Activated T-helper 2 cell treated with anti-CD3 and anti-CD28 coated beads, Interferon-gamma antibody, Interleukin-2, Interleukin-4, amounts not matched to agents 10 μg/mL and 5 μg/mL and 100 μg/mL, durations not matched to agents 14 hours and 24 hours and 36 hours (primary cell): ENCODE data around the gene PAPPA2. TPM values are rescaled to one million over a fixed set of nuclear protein-coding genes. Genes with fewer than 3 reads are reported as not detected.
"Not testable (repeated sequence)": the region's sequence is repeated elsewhere in the genome, so short reads cannot be mapped to it uniquely, and the experiment has no call there.

ENCODE experiments used
- DNase-seq: peaks from one replicate; pipeline ENCODE4 v3.0.0; 2021; ENCODE audit warnings: low spot score
- H3K27ac Mint-ChIP-seq: one replicate; pipeline ENCODE4 v1.8.0; 2021; ENCODE audit warnings: mixed read lengths
- H3K27me3 Mint-ChIP-seq: one replicate; pipeline ENCODE4 v1.8.0; 2021; ENCODE audit warnings: low read depth, mixed read lengths
- H3K36me3 Mint-ChIP-seq: one replicate; pipeline ENCODE4 v1.8.0; 2021; ENCODE audit warnings: low read depth, mixed read lengths
- H3K4me1 Mint-ChIP-seq: one replicate; pipeline ENCODE4 v1.8.0; 2021; ENCODE audit warnings: low read depth, mixed read lengths
- H3K4me3 Mint-ChIP-seq: one replicate; pipeline ENCODE4 v1.8.0; 2021; ENCODE audit warnings: low read depth, mild to moderate bottlenecking, moderate library complexity, mixed read lengths
- H3K9me3 Mint-ChIP-seq: one replicate; pipeline ENCODE4 v1.8.0; 2021; ENCODE audit warnings: mixed read lengths
- intact Hi-C: fragments of 100-400 bp; cut with micrococcal nuclease; formaldehyde crosslinking; loops from one replicate; pipeline ENCODE4 v1.15.1; 2023
- total RNA-seq: library from RNA; stranded (reverse); gene quantifications from 2 replicates; pipeline ENCODE4 v1.2.3, GENCODE V29; 2022

PAPPA2 gene
- total RNA-seq = 0.05 TPM in 1 of 2 replicates, not detected in the other

DNA sequence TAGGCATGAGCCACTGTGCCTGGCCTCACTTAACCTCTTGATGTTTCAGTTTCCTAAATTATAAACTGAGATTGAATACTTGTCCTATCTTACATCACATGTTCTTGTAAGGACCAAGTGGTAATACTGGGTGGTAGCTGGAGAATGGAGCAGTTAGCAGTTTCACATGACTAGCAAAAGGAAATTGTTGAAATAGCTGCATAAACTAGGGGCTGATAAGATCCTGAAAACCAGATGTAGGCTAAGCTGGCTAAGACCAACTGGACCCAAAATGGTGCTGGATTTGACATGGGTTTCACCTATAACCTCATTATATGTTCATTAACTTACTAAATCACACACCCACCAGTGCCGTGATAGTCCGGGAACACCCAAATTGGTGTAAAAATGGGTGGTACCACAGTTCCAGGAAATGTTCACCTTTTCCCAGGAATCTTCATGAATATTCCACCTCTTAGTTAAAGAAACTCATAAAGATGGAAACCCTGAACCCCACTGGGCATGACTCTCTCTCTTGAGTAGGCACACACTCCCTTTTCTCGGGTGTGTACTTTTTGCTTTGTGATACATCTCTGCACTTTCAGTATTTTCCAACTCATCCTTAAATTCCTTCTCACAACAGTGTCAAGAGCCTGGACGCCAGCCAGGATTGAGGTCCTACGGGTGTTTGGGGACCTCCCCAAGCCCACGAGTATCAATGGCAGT is at the start of gene PAPPA2:
TSS of gene PAPPA2 (plus strand) at position 502 of the 705 bp plus-strand sequence. CDS start 93,148 bp downstream, outside the sequence.
- H3K4me3 Mint-ChIP-seq = no peak within 1 kb of the TSS
- H3K36me3 Mint-ChIP-seq = no peaks in the 10 kb centered on the region
- no peaks in the 10 kb centered on the region for H3K4me1 Mint-ChIP-seq
- H3K9me3 Mint-ChIP-seq = no peaks in the 10 kb centered on the region
- H3K27me3 Mint-ChIP-seq = no peaks in the 10 kb centered on the region
- no peak within 1 kb of the TSS for H3K27ac Mint-ChIP-seq
- no peak for DNase-seq
- intact Hi-C loops = no loop called here

DNA sequence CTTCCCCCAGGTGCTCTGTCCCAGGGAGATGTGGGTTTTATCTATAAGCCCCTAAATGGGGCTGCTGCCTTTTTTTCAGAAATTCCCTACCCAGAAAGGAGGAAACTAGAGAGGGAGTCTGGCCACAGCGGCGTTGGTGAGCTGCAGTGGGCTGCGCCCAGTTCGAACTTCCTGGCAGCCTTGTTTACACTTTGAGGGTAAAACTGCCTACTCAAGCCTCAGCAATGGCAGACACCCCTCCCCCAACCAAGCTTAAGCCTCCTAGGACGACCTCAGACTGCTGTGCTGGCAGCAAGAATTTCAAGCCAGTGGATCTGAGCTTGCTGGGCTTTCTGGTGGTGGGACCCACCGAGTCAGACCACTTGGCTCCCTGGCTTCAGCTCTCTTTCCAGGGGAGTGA is 46.2 kb upstream of the PAPPA2 start:
- intact Hi-C loops = no loop called here
- DNase-seq = no peak
- no peaks in the 10 kb centered on the region for H3K9me3 Mint-ChIP-seq
- no peaks in the 10 kb centered on the region for H3K36me3 Mint-ChIP-seq
- H3K4me3 Mint-ChIP-seq = no peak overlapping the region
- H3K27me3 Mint-ChIP-seq = no peaks in the 10 kb centered on the region
- no peak overlapping the region for H3K27ac Mint-ChIP-seq
- no peaks in the 10 kb centered on the region for H3K4me1 Mint-ChIP-seq

GRCh38 chr1:176419608-176420007 is 43.4 kb upstream of the PAPPA2 start:
- H3K27ac Mint-ChIP-seq, intact Hi-C loops, H3K27me3 Mint-ChIP-seq, DNase-seq, H3K4me1 Mint-ChIP-seq, H3K4me3 Mint-ChIP-seq, H3K36me3 Mint-ChIP-seq: not testable (repeated sequence)
- H3K9me3 Mint-ChIP-seq = peaks cover 11% of the 10 kb centered on the region

GRCh38 chr1:176434234-176434633 is 28.7 kb upstream of the PAPPA2 start:
- DNase-seq = no peak
- H3K27me3 Mint-ChIP-seq = no peaks in the 10 kb centered on the region
- H3K4me3 Mint-ChIP-seq = no peak overlapping the region
- no peaks in the 10 kb centered on the region for H3K9me3 Mint-ChIP-seq
- no peak overlapping the region for H3K27ac Mint-ChIP-seq
- H3K4me1 Mint-ChIP-seq = no peaks in the 10 kb centered on the region
- no peaks in the 10 kb centered on the region for H3K36me3 Mint-ChIP-seq
- intact Hi-C loops = no loop called here

- no peak for DNase-seq
Measured at GRCh38 chr1:176436251-176436650, 26.7 kb upstream of the PAPPA2 start.

DNA sequence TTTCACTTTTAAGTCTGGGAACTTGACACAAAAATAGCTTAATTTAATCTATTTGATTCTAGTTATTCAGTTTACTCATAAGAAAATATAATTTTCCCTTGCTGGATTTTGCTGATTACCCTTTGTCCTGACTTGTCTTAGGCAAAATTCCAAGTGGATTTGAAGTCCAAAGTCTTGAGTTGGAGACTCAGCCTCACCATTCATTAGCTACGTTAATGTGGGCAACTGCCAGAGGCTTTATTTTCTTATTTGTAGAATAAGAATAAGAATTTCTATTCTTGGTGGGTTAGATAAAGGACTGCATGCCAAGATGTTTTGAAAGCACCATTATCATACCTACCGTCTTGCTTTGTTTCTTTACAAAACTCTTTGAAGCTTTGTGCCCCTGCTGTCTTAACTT is 22.8 kb upstream of the PAPPA2 start:
- DNase-seq = no peak
- no peak overlapping the region for H3K27ac Mint-ChIP-seq
- intact Hi-C loops = no loop called here
- H3K4me3 Mint-ChIP-seq = no peak overlapping the region
- no peaks in the 10 kb centered on the region for H3K27me3 Mint-ChIP-seq
- H3K9me3 Mint-ChIP-seq = no peaks in the 10 kb centered on the region
- no peaks in the 10 kb centered on the region for H3K36me3 Mint-ChIP-seq
- H3K4me1 Mint-ChIP-seq = no peaks in the 10 kb centered on the region

More at GRCh38 chr1:176436251-176436650, 26.7 kb upstream of the PAPPA2 start:
- Mint-ChIP-seq H3K27ac (no peak overlapping the region), H3K36me3 (no peaks in the 10 kb centered on the region), H3K9me3 (no peaks in the 10 kb centered on the region), H3K4me1 (no peaks in the 10 kb centered on the region), H3K27me3 (no peaks in the 10 kb centered on the region), H3K4me3 (no peak overlapping the region)
- intact Hi-C loops = no loop called here

- no peaks in the 10 kb centered on the region for H3K36me3 Mint-ChIP-seq
- intact Hi-C loops = no loop called here
- no peaks in the 10 kb centered on the region for H3K4me1 Mint-ChIP-seq
- no peaks in the 10 kb centered on the region for H3K27me3 Mint-ChIP-seq
- no peaks in the 10 kb centered on the region for H3K9me3 Mint-ChIP-seq
- H3K27ac Mint-ChIP-seq = no peak overlapping the region
- no peak for DNase-seq
- H3K4me3 Mint-ChIP-seq = no peak overlapping the region
Measured at GRCh38 chr1:176444286-176444685, 18.7 kb upstream of the PAPPA2 start.

DNA sequence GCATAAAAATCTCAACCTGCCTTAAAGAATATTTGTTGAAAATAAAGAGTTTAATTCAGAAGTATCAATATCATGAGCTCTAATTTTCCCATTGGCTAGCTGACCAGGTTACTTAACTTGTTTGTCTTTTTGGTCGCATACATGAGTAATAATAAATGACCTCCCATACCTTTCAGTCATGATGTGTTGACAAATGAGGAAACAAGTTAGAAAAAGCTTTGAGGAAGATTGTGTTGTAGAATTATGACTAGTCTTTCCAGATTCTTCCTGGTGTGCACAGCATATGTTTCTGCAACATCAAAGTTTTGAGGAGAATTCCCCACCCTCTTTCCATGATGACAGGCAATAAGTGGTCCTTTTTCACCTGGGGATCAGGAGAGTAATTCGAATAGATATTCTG is 17.6 kb upstream of the PAPPA2 start:
- H3K27ac Mint-ChIP-seq = no peak overlapping the region
- intact Hi-C loops = no loop called here
- no peaks in the 10 kb centered on the region for H3K36me3 Mint-ChIP-seq
- H3K4me1 Mint-ChIP-seq = no peaks in the 10 kb centered on the region
- no peaks in the 10 kb centered on the region for H3K9me3 Mint-ChIP-seq
- H3K4me3 Mint-ChIP-seq = no peak overlapping the region
- no peak for DNase-seq
- no peaks in the 10 kb centered on the region for H3K27me3 Mint-ChIP-seq

DNA sequence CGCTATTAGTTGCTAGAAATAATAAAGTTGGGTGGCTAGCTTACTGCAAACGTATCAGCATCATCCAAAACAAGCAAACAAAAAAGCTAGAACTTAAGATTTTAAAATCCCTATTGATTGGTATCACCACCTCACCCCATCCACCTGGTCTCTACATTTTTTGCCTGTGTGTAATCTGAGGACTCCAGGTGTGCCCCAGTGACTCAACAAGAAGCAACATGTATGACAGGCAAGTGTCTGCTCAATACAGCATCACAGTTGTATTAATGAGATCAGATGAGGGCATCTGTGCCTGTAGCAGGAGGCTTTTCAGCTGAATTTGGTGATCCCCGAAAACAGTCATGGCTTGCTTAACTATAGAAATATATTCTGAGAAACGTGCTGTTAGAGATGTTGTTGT is 14.6 kb upstream of the PAPPA2 start:
- H3K9me3 Mint-ChIP-seq = no peaks in the 10 kb centered on the region
- DNase-seq = no peak
- H3K36me3 Mint-ChIP-seq = no peaks in the 10 kb centered on the region
- H3K4me3 Mint-ChIP-seq = no peak overlapping the region
- H3K27me3 Mint-ChIP-seq = no peaks in the 10 kb centered on the region
- H3K4me1 Mint-ChIP-seq = no peaks in the 10 kb centered on the region
- H3K27ac Mint-ChIP-seq = no peak overlapping the region
- intact Hi-C loops = no loop called here

GRCh38 chr1:176450526-176450925 is 12.4 kb upstream of the PAPPA2 start:
- H3K4me3 Mint-ChIP-seq = no peak overlapping the region
- DNase-seq = no peak
- no peaks in the 10 kb centered on the region for H3K4me1 Mint-ChIP-seq
- no peaks in the 10 kb centered on the region for H3K9me3 Mint-ChIP-seq
- intact Hi-C loops = no loop called here
- no peaks in the 10 kb centered on the region for H3K36me3 Mint-ChIP-seq
- no peaks in the 10 kb centered on the region for H3K27me3 Mint-ChIP-seq
- H3K27ac Mint-ChIP-seq = no peak overlapping the region

GRCh38 chr1:176451741-176452140 is 11.2 kb upstream of the PAPPA2 start:
- H3K27ac Mint-ChIP-seq, H3K4me1 Mint-ChIP-seq, H3K27me3 Mint-ChIP-seq, intact Hi-C loops, DNase-seq, H3K36me3 Mint-ChIP-seq, H3K4me3 Mint-ChIP-seq, H3K9me3 Mint-ChIP-seq: not testable (repeated sequence)

- Mint-ChIP-seq H3K4me3 (no peak overlapping the region), H3K27ac (no peak overlapping the region), H3K36me3 (no peaks in the 10 kb centered on the region), H3K27me3 (no peaks in the 10 kb centered on the region), H3K9me3 (no peaks in the 10 kb centered on the region), H3K4me1 (no peaks in the 10 kb centered on the region)
- no peak for DNase-seq
- intact Hi-C loops = no loop called here
Measured at GRCh38 chr1:176456795-176457194, 6.2 kb upstream of the PAPPA2 start.

GRCh38 chr1:176460544-176461336 is 2.2 kb upstream of the PAPPA2 start:
- DNase-seq = no peak
- no peaks in the 10 kb centered on the region for H3K36me3 Mint-ChIP-seq
- H3K27ac Mint-ChIP-seq = no peak overlapping the region
- no peak overlapping the region for H3K4me3 Mint-ChIP-seq
- H3K4me1 Mint-ChIP-seq = no peaks in the 10 kb centered on the region
- intact Hi-C loops = no loop called here
- H3K27me3 Mint-ChIP-seq = no peaks in the 10 kb centered on the region
- H3K9me3 Mint-ChIP-seq = no peaks in the 10 kb centered on the region
